ENCODE data around the gene MAGI2.
"Not testable (repeated sequence)": the region's sequence is repeated elsewhere in the genome, so short reads cannot be mapped to it uniquely, and the experiment has no call there.

Gene MAGI2

GRCh38 chr7:78510580-78511188 is 942.8 kb downstream of the MAGI2 start:
- DNase-seq = peak; percentile 78

DNA sequence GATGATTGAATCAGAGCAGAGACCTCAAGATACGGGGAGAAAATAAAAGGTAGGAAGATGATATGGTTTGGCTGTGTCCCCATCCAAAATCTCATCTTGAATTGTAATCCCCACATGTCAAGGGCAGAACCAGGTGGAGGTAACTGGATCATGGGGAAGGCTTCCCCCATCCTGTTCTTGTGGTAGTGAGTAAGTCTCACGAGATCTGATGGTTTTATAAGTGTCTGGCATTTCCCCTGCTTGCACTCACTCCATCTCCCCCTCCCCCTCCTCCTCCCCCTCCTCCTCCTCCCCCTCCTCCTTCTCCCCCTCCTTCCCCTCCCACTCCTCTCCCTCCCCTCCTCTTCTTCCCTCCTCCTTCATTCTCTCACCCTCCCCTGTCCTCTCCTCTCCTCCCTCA is 950.2 kb downstream of the MAGI2 start:
- not testable (repeated sequence) for DNase-seq

- no peak for DNase-seq
These were observed 952.4 kb downstream of the MAGI2 start for GRCh38 chr7:78501064-78501463.

GRCh38 chr7:78499971-78500370 is 953.5 kb downstream of the MAGI2 start:
- no peak for DNase-seq

GRCh38 chr7:78499283-78499682 is 954.2 kb downstream of the MAGI2 start:
- DNase-seq = no peak

DNA sequence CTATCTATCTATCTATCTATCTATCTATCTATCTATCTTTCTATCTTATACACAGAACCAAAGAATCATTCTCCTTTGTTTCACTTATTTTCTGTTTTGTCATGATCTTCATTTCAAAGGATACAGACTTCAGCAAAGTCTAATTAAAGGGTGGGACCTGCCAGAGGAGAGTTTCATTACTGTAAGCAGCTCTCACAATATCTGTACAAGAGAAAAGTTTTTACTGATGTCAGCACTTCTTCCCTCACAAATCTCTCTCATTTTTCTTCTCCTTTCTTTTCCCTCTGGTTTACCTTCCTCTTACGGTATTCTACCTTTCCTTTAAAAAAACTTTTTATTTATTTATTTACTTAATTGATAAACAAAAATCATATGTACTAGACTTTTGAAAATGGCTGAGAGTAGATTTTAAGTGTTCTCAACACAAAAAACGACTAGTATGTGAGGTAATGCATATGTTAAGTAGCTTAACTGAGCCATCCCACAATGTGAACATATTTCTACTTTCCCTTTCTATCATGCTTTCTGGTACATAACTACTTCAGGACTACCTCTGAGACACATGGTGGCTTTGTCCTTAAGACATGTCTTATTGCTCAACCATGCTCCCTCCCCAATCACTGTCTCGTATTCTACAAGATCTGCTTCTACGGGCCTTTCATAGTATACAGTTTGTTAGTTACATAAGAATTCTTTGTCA is 955.6 kb downstream of the MAGI2 start:
- no peak for DNase-seq

DNA sequence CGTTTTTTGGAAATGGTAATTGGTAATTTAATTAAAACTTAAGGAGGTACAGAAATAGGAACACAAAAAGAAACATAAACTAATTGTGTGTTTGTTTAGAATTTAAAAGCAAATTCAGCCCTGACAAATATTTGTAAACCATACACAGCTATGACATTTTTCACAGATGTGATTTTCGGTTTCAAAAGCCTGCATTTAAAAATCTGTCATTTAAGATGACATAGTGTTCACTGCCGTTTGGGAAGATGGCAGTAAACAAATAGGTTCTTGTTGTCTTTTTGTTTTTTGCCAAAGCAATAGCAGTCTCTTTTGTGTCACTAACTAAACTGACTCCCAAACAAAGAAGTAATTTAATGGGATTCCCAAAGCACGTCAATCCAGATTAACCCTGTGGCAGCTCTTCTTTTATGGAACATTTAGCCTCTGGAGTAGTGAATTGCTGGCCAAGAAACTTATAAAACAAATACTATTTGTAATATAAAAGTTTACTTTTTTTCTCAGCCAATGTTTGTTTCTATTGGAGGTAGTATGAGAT is 957.3 kb downstream of the MAGI2 start:
- DNase-seq = no peak

DNA sequence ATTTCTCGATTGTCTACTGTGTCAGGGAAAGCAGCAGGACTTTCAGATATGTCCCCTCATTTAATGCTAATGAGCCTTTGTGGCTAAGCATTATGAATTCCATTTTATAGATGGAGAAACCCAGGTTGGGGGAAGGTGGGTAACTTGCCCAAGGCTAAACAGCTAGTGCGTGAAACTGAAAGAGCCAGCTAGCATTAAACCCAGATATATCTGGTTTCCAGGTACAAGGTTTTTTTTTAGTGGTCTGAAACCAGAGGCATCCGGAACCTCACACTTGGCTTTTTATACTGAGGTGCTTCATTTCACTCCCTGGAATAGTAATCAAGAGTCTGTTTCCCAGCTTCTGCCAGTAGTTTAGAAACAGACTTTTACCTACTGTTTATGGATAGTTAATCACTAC is 960.1 kb downstream of the MAGI2 start:
- DNase-seq = no peak

GRCh38 chr7:78492146-78492545 is 961.3 kb downstream of the MAGI2 start:
- DNase-seq = no peak

GRCh38 chr7:78490524-78490923 is 962.9 kb downstream of the MAGI2 start:
- DNase-seq = no peak

DNA sequence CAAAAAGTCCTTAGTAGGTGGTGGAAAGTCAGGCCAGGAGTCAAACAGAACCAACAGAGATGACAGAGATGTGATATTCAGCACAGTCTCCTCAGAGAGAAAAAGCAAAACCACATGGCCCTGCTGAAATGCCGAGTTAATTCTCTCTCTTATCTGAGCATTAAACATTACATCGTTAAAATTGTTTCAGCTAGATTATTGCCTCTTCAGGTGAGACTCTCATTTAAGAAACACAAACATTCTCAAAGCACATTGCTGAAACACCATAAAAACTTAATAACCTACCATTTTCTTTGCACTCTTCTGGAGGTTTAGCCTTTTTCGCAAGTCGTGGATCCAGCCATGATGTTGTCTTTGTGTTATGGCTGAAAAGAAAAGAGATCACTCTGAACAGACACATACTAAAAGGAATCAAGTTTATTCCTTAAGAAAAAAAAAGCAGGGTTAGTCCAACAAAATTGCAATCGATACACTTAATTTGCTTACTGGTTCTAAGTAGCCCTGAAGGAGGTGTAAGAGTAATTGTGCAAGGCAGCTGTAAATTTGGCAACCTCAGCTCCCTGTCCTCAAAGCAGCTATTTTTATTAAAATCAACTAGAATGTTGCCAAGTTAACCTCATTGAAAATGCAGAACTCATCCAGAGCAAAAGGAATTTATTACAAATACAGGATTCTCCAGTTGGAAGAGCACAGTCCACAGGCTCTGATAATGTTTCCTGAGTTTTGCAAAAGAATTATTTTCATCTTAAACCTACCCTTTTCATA is 963.8 kb downstream of the MAGI2 start:
- no peak for DNase-seq

GRCh38 chr7:78487464-78487863 is 966.0 kb downstream of the MAGI2 start:
- no peak for DNase-seq

GRCh38 chr7:78479348-78479747 is 974.1 kb downstream of the MAGI2 start:
- no peak for DNase-seq

- DNase-seq = no peak
These were observed 976.5 kb downstream of the MAGI2 start for GRCh38 chr7:78476851-78477405.

- no peak for DNase-seq
These were observed 979.7 kb downstream of the MAGI2 start for GRCh38 chr7:78473571-78474301.

- DNase-seq = no peak
These were observed 980.4 kb downstream of the MAGI2 start for GRCh38 chr7:78473021-78473420.

- no peak for DNase-seq
These were observed 980.9 kb downstream of the MAGI2 start for GRCh38 chr7:78472519-78472918.

- DNase-seq = no peak
These were observed 987.6 kb downstream of the MAGI2 start for GRCh38 chr7:78465894-78466293.

DNA sequence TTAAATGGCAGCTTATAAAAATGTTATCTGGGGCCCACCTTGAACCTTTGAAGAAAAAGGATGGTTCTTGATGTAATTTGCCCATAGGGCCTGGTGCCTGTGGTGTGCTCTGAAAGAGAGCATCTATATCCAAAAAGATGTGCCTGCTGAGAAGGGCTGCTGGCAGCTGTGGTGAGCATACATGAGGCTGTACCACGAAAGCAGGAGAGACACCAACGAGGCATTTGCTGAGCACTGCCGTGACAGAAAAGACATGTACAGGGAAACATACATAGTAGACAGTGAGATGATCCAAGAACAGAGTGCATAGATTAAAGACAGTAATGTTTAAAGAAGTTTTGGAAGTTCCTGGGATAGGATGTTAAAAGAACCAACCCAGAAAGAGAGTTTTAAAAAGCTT is 990.4 kb downstream of the MAGI2 start:
- no peak for DNase-seq

- no peak for DNase-seq
These were observed 1002.8 kb downstream of the MAGI2 start for GRCh38 chr7:78450706-78451105.

- DNase-seq = peak; percentile 36
These were observed 1004.6 kb downstream of the MAGI2 start for GRCh38 chr7:78448911-78449310.

DNA sequence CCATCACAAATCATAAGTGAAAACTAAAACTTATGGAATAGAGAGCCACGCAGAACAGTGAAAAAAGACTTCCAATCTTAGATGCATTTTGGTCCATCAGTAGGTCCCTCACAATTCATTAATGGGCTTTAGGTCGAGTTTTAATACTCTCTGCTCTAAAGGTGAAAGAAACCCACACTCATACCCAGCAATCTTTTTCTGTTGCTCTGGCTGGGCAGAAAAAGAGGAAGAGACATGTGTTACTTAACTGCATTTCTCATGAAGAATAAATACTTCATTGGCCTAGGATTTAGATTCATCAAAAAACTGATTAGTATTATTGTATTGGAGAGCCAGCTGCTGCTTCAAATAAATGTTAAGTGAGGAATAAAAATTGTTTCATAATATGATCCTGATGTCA is 1009.2 kb downstream of the MAGI2 start:
- DNase-seq = no peak

DNA sequence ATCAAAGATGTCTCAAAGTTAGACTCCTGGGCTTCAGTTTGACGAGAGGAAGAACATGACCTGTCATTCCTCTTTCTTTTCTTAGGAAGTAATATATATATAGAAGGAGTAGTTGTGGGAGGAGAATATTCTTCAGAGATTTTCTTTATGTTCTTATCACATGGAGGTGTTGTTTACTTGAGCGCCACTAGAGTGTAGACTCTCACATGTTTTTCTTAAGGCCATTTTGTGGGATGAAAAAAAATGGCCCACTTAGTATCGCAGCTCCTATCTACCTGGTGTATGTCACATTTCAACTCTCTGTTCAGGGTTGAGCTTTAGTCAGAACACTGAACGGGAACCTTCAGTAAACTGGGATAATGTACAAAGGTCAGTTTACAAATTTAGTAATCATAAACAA is 1009.7 kb downstream of the MAGI2 start:
- DNase-seq = no peak
